Epidermal melanocyte (primary cell): ENCODE data around the gene TMPRSS2.

Experiments used
- DNase-seq: peaks from one replicate; pipeline ENCODE4 v3.0.0; 2011; ENCODE audit warnings: low spot score; ENCODE audit not compliant: insufficient read length

TMPRSS2 gene

DNA sequence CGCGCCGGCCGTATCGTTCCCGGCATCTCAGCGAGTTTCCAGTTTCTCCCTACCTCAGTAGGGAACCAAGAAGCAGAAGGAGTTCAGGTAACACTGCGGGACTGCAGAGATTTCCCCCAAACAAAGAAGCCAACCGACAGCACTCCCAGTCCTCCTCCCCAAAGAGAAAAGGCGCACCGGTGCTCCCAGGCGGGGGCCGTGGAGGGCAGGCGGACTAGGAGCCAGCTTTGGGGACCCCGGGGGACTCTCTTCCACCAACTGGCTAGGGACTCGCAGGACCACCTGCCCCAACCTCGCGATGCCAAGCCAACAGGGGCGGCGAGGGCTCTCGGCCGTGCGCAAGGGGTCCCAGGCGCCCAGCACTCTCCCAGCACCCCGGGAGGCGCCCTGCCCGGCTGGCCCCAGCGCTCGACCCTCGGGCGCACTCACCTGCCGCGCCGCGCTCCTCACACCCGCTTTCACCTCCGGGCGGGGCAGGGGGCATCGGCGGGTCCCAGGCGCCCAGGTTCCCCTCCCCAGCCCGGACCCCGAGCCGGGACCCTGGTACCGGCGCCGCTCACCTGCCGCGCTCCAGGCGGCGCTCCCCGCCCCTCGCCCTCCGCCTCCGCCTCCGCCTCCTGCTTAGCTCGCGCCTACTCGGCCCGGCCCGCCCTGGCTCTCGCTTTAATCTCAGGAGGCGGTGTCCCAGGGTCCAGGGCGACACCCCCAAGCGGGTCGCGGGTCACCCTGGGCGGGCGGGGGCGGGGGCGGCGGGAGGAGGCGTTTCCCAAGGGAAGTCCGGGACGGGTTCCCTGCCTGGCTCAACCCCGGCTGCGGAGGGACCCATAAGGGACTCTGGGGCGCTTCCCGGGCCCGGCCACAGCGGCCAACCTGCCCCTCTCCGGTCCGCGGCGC, at the start of gene TMPRSS2:
TSS of gene TMPRSS2 (minus strand) at position 638 of the 894 bp plus-strand sequence. CDS start 10,025 bp downstream, outside the sequence.
- DNase-seq = no peak

DNA sequence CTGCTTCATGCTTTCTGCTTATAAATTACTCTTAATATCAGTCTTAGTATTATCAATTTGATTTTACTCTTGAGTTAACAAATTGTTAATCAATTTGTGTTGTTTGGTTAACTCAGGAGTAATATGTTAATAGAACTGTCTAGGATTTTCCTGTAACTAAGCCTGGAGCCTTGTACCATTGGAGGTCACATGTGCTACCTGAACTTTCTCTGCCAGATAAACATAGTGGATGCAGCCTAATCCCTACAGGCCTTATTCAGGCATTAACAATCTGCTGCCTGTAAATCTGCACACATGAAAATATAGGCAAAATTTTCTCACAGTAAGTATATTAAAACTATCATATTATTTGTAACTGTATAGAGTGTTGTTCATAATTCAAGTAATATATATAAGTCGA, 47.1 kb upstream of the TMPRSS2 start:
- no peak for DNase-seq

DNA sequence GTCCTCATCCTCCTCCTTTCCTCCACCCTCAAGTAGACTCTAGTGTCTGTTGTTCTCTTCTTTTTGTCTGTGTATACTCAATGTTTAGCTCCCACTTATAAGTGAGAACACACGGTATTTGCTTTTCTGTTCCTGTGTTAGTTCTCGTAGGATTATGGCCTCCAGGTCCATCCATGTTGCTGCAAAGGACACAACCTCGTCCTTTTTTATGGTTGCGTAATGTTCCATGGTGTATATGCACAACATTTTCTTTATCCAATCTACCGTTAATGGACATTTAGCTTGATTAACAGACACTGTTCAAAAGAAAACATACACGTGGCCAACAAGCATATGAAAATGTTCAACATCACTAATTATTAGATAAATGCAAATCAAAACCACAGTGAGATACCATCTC, 44.3 kb upstream of the TMPRSS2 start:
- no peak for DNase-seq

DNA sequence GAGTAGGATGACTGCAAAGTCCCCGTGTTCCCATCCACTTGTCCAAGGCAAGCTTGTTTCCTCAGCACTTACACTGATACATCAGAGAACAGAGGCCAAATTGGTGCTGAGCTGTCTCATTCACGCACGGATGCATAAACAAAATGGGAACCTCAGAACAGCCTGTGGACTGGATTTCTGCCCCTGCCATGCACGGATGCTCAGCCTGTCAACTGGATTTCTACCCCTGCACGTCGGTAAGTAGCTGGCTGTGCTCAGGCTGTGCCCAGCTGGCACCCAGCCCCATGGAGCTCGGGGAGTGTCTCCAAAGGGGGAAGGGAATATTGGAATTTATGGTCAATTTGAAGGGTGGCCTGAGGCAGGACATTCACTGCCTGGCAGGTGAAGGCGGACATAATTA, 40.8 kb upstream of the TMPRSS2 start:
- DNase-seq = no peak

GRCh38 chr21:41547111-41547510, 39.2 kb upstream of the TMPRSS2 start:
- no peak for DNase-seq

DNA sequence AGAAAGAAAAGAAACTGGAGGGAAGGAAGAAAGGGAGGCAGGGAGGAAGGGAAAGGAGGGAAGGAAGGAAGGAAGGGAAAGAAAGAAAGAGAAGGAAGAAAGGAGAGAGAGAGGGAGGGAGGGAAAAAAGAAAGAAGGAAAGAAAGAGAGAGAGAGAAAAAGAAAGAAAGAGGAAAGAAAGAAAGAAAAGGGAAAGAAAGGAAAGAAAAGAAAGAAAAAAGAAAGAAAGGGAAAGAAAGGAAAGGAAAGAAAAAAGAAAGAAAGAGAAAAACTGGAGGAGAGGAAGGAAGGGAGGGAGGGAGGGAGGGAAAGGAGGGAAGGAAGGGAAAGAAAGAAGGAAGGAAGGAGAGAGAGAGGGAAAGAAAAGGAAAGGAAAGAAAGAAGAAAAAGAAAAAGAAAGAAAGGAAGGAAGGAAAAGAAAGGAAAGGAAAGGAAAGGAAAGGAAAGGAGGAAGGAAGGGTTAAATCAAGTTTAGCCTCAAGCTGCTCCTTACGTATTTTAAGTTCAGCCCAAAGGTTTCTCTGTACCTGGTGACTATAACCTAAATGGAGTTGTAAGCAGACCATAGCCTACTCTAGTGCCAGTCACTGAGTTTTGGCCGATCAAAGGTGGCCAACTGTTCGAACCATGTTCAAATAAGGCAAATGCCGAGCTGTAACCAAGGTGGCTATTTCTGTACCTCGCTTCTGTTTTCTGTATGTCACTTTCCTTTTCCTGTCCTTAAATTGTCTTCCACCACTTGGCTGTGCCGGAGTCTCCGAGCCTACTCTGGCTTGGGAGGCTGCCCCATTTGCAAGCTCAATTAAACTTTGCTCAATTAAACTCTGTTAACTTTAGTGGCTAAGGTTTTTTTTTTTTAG, 37.8 kb upstream of the TMPRSS2 start:
- DNase-seq = no peak

DNA sequence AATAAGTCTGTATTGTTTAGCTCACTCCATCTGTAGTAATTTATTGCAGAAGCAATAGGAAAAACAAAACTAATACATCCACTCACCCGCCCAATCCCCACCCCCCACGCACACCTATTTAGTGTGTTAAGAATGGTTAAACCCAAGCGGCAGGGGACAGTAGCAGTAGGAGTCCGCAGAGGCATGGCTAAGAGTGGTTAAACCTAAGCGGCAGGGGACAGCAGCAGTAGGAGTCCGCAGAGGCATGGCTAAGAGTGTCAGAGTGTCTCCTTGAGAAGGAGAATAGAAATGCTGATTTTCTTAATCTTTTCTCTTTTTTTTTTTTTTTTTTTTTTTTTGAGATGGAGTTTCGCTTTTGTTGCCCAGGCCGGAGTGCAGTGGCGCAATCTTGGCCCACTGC, 34.8 kb upstream of the TMPRSS2 start:
- DNase-seq = no peak

- DNase-seq = no peak
These were observed 29.4 kb upstream of the TMPRSS2 start for GRCh38 chr21:41537356-41537755.

DNA sequence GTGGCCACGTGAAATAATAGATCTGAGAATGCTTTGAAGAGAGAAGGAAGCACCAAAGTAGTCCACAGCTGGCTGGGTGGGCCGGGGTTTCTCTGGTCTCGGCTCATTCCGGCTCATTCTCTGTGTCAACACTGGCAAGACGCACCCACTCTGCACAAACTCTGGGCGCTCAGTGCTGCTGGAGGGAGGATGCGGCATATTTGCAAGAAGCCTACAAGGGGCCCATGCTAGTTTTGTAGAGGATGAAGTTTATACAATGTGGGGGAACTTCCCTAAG, 28.8 kb upstream of the TMPRSS2 start:
- DNase-seq = no peak

DNA sequence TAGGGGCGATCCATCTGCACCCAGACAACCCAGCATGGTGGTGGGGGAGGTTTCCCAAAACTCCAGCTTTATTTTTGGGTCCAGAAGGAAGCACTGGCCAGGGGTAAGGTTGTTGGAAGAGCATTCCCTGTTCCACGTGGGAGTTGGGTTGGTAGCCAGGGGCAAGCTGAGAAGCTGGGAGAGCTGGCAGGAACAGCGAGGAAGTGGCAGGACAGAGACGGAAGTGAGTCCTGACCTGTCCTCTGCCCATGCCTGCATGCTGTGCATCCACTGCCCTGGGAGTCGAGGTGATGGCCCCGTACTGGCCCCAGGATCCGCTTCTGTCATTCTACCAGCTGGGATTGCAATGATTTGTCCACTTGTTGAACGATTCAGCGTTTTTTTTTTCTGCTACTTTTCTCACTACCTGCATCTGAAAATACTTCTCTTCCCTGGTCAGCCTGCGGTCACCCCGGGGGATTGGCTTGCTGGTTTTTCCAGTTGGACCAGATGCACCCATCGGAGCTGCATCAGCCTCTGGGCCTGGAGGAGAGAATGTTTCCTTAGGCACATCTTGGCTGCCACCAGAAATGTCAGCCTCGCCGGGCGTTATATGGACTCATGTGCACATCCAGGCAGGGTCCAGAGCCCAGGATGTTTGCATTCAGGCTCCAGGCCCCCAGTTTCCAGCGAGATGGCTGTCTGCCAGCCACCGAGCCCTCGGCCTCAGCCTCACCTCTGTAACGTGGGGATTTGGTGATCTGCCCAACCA, 28.3 kb upstream of the TMPRSS2 start:
- no peak for DNase-seq

GRCh38 chr21:41530366-41530765, 22.4 kb upstream of the TMPRSS2 start:
- DNase-seq = no peak

GRCh38 chr21:41529769-41530168, 21.8 kb upstream of the TMPRSS2 start:
- DNase-seq = no peak

- DNase-seq = no peak
These were observed 18.6 kb upstream of the TMPRSS2 start for GRCh38 chr21:41526478-41527087.

DNA sequence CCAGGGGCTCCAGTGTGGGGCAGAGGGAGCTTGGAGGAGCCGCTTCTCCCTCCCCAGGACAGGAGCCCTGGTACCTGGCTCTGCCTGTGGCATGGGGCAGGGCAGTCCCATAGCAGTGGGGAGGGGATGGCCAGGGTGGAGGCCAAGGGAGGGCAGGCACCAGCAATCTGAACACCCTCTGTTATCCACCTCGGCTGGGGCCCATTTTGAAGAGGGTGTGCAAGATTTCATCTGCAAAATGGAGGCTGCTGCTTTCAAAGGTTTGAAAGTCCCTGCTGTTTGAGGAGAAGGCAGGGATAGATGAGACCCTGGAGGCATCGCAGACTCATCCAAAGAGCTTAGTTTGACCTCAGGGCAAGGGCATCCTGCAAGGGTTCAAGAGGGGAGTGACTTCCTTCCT, 15.2 kb upstream of the TMPRSS2 start:
- DNase-seq = no peak

- DNase-seq = no peak
These were observed 13.6 kb upstream of the TMPRSS2 start for GRCh38 chr21:41521489-41522027.

DNA sequence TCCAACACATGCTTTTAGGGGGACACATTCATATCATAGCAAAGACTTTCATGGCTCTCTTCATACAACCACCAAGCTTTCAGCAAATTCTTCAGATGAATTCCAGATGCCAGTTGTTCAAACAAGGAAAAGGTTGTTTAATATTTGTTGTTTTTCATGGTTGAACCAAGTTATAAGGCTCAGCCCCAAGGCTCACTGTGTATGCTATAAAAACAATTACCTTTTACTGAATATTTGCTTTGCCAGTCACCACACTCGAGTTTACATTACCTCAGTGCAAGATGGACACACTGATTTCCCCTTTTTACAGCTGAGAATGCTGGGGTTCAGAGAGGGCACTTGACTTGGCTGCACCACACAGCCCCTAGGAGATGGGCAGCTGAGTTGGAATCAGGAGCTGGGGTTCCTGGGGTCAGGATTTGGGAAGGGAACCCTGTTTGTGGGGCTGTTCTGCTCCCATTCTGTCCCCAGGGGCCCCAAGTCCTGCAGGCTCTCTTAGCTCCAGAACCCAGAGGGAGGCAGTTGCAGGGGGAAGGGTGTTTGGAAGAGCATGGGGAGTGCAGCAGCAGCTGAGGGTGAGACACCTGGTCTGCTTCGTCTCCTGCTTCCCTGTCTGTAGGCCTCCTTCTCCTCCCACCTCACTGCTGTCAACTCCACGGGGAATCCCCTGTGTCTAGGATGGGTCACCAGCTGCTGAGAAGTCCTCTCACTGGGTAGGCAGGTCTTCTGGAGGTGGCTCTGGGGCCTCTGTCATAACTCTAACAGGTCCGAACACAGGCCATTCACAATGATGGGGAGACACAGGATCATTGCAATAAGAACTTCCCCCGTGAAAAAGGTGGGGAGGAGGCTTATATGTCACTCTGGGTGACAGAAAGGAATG, 12.8 kb upstream of the TMPRSS2 start:
- DNase-seq = no peak

- no peak for DNase-seq
These were observed 12.0 kb upstream of the TMPRSS2 start for GRCh38 chr21:41519806-41520559.

GRCh38 chr21:41518757-41519156, 10.8 kb upstream of the TMPRSS2 start:
- DNase-seq = no peak

DNA sequence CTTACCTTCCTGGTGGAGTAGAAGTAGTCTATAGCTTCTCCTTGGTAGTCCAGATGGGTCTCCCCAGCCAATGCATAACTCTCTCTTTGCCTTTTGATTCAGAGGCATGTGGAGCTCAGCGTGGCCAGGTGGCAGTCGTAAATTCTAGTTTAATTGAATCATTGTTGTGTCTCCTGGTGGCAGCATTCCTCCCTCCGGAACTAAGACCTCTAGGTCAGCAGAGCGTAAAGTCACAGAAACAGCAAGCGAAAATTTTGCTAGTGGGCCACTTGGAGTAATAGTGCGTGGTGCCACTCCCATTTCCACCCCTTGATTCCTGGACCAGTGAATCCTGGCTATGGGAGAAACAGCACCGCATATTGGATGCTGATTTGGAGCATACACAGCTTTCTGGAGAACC, 3.9 kb upstream of the TMPRSS2 start:
- DNase-seq = no peak
